ENCODE measurements around the gene STXBP6. TPM values are rescaled to one million over a fixed set of nuclear protein-coding genes. Genes with fewer than 3 reads are reported as not detected.
A peak's percentile ranks its signal among the peaks of the same experiment; 100 is the strongest.

STXBP6 gene
- total and polyA plus RNA-seq, 2 of the 13 experiments (the other 11 are each of a cell fraction or from before 2014, with no cell fraction given): 35.3 to 42.8 TPM

GRCh38 chr14:24817212-24818057 lies 232.5 kb downstream of the STXBP6 start (continued):
- TF ChIP-seq ZNF570 (CRISPR knock-in tag; IDR thresholded peaks at IDR 0.05; ENCODE audit: borderline replicate concordance) (0 out of 2 replicates have a peak, but pooled peaks have one; percentile 76), PAXIP1 (CRISPR knock-in tag; conservative IDR thresholded peaks at IDR 0.05) (peak; percentile 91), ZNF260 (CRISPR knock-in tag; IDR thresholded peaks at IDR 0.05; ENCODE audit: borderline replicate concordance, low read depth) (no peak), KLF12 (CRISPR knock-in tag; IDR thresholded peaks at IDR 0.05; ENCODE audit: borderline replicate concordance) (peak; percentile 80; the same call in 1 of the 2 replicates), ZBTB14 (CRISPR knock-in tag; IDR thresholded peaks at IDR 0.05) (no peak), SOX6 (IDR thresholded peaks at IDR 0.05) (no peak), SOX6 (CRISPR knock-in tag; IDR thresholded peaks at IDR 0.05) (peak; percentile 97), YEATS4 (CRISPR knock-in tag; IDR thresholded peaks at IDR 0.05; ENCODE audit: borderline replicate concordance) (peak; percentile 66), GMEB1 (CRISPR knock-in tag; IDR thresholded peaks at IDR 0.05; ENCODE audit: borderline replicate concordance) (no peak; the same call in 1 of the 2 replicates), FOSL1 (CRISPR knock-in tag; IDR thresholded peaks at IDR 0.05; ENCODE audit: borderline replicate concordance) (0 out of 2 replicates have a peak, but pooled peaks have one; percentile 18), DDIT3 (CRISPR knock-in tag; IDR thresholded peaks at IDR 0.05) (no peak), SRF (IDR thresholded peaks at IDR 0.05; ENCODE audit: low read depth, low read length) (no peak), RAD51 (IDR thresholded peaks at IDR 0.05; ENCODE audit: borderline replicate concordance) (no peak), ZFP36L2 (CRISPR knock-in tag; IDR thresholded peaks at IDR 0.05) (0 out of 2 replicates have a peak, but pooled peaks have one; percentile 47), PBX2 (CRISPR knock-in tag; IDR thresholded peaks at IDR 0.05) (no peak), TFDP1 (CRISPR knock-in tag; IDR thresholded peaks at IDR 0.05; ENCODE audit: borderline replicate concordance) (peak; percentile 48; the same call in 1 of the 2 replicates), SALL1 (CRISPR knock-in tag; IDR thresholded peaks at IDR 0.05) (peak; percentile 86), ZNF672 (CRISPR knock-in tag; IDR thresholded peaks at IDR 0.05) (no peak), SMYD3 (CRISPR knock-in tag; IDR thresholded peaks at IDR 0.05) (0 out of 2 replicates have a peak, but pooled peaks have one; percentile 35), ZKSCAN5 (CRISPR knock-in tag; IDR thresholded peaks at IDR 0.05) (no peak)

All from HepG2 (cell line).